Natural killer cell (primary cell): ENCODE data around the gene PHF23. TPM values are rescaled to one million over a fixed set of nuclear protein-coding genes. Genes with fewer than 3 reads are reported as not detected.
A peak's percentile ranks its signal among the peaks of the same experiment; 100 is the strongest.

Experiments
- ATAC-seq, 3 donors: fragments of 150-1000 bp in 2 of 3; fragments of 200-7000 bp in 1 of 3; cut with Tn5 transposase; 1 replicate in 1 of 3; 2 replicates in 2 of 3; pipeline ENCODE4 v1.10.0; 2021; ENCODE audit warnings: mild to moderate bottlenecking in 2 of 3, moderate library complexity in 2 of 3
- DNase-seq, 2 donors: peaks; one replicate each; pipeline versions ENCODE4 v3.0.0 to v3.0.0-alpha.2; 2013 to 2021; ENCODE audit warnings: mixed read lengths in 1 of 2
- H3K27ac ChIP-seq: one replicate; pipeline ENCODE4 v1.5.1; 2013; ENCODE audit warnings: mild to moderate bottlenecking, low read length
- H3K27me3 ChIP-seq: one replicate; pipeline ENCODE4 v1.6.1; 2013; ENCODE audit warnings: low read length; ENCODE audit not compliant: control insufficient read depth, insufficient read depth
- H3K36me3 ChIP-seq: one replicate; pipeline ENCODE4 v1.6.1; 2013; ENCODE audit warnings: low read length; ENCODE audit not compliant: control insufficient read depth, insufficient read depth
- H3K4me1 ChIP-seq: one replicate; pipeline ENCODE4 v1.6.1; 2013; ENCODE audit warnings: low read length; ENCODE audit not compliant: control insufficient read depth, insufficient read depth
- H3K4me3 ChIP-seq: one replicate; pipeline ENCODE4 v1.5.1; 2013; ENCODE audit warnings: low read length
- H3K9me3 ChIP-seq: one replicate; pipeline ENCODE4 v1.6.1; 2013; ENCODE audit warnings: low read length; ENCODE audit not compliant: control insufficient read depth, insufficient read depth
- H3K27ac Mint-ChIP-seq, 2 donors: one replicate each; pipeline ENCODE4 v1.8.0; 2022; ENCODE audit warnings: mild to moderate bottlenecking in 2 of 2, mixed read lengths in 2 of 2, moderate library complexity in 1 of 2
- H3K27me3 Mint-ChIP-seq, 2 donors: one replicate each; pipeline ENCODE4 v1.8.0; 2022; ENCODE audit warnings: low read depth in 2 of 2, mixed read lengths in 2 of 2
- H3K36me3 Mint-ChIP-seq: one replicate; pipeline ENCODE4 v1.8.0; 2022; ENCODE audit warnings: mixed read lengths
- H3K4me1 Mint-ChIP-seq, 2 donors: one replicate each; pipeline ENCODE4 v1.8.0; 2022; ENCODE audit warnings: mixed read lengths in 2 of 2
- H3K4me3 Mint-ChIP-seq: one replicate; pipeline ENCODE4 v1.8.0; 2022; ENCODE audit warnings: mild to moderate bottlenecking, moderate library complexity, mixed read lengths
- H3K9me3 Mint-ChIP-seq, 2 donors: one replicate each; pipeline ENCODE4 v1.8.0; 2022; ENCODE audit warnings: mixed read lengths in 2 of 2
- WGBS: methylation state at CpG from one replicate; pipeline ENCODE4 v1.1.7; 2013; ENCODE audit warnings: missing lambda C conversion rate; ENCODE audit not compliant: insufficient coverage; 5-methylcytosine and 5-hydroxymethylcytosine counted together
- intact Hi-C: fragments of 100-400 bp; cut with micrococcal nuclease; formaldehyde crosslinking; loops from one replicate; pipeline ENCODE4 v1.14.2; 2022
- total RNA-seq, 4 donors: library from RNA; stranded (reverse); fragments of 120-200 nt in 1 of 4; gene quantifications; one replicate each; pipeline versions ENCODE4 v1.2.3 to v1.2.4, GENCODE V29; 2013 to 2022
- TF ChIP-seq, protein P1 (sequence below): fragments of 200-600 bp; IDR thresholded peaks from one replicate; pipeline ENCODE4 v1.8.0; 2022; ENCODE audit warnings: antibody characterized with exemption

The PHF23 gene
- total RNA-seq, 3 donors from 2014 or later (not counting 1 experiment from before 2014, with no cell fraction given): 19.3 to 32.3 (median 20.8) TPM

DNA sequence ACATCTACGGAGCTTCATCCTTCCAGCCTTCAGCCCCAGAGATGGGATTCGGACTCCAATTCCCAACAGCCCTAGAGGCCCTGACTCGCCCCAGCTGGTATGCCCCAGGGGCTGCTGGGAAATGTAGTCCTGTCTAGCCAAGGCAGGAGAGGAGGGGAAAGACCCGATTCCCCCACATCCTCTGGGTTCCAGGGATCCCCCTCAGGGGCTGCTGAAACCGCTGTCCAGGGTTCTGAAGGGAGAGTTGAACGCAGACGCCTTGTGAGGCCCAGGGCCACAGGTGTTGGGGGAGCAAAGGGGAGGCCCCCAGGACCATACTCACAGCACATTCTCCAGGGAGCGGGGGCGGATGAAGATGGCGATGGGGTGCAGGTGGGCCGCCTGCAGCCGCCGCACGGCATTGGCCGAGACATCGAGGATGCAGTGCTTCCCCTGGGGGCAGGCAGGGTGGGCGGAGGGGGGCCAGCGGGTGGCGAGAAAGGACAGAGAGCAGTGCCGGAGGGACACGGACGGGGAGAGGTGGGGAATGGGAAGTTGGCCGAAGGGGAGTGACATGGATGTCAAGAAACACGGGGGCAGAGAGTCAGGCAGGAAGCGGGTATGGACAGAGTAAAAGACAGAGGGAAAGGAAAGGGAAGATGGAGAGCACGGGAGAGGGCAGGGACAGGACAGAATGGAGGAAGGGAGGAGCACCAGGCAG lies 47.5 kb downstream of the PHF23 start:
- Mint-ChIP-seq H3K27me3 (no peaks in the 10 kb centered on the region), H3K9me3 (no peaks in the 10 kb centered on the region), H3K36me3 (no peaks in the 10 kb centered on the region), H3K27ac (peak overlapping the region in 1 of 2 donors; percentile 33), H3K4me1 (no peaks in the 10 kb centered on the region), H3K4me3 (no peak overlapping the region)
- TF ChIP-seq, protein P1, sequence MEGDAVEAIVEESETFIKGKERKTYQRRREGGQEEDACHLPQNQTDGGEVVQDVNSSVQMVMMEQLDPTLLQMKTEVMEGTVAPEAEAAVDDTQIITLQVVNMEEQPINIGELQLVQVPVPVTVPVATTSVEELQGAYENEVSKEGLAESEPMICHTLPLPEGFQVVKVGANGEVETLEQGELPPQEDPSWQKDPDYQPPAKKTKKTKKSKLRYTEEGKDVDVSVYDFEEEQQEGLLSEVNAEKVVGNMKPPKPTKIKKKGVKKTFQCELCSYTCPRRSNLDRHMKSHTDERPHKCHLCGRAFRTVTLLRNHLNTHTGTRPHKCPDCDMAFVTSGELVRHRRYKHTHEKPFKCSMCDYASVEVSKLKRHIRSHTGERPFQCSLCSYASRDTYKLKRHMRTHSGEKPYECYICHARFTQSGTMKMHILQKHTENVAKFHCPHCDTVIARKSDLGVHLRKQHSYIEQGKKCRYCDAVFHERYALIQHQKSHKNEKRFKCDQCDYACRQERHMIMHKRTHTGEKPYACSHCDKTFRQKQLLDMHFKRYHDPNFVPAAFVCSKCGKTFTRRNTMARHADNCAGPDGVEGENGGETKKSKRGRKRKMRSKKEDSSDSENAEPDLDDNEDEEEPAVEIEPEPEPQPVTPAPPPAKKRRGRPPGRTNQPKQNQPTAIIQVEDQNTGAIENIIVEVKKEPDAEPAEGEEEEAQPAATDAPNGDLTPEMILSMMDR: no peak
- H3K9me3 ChIP-seq: no peaks in the 10 kb centered on the region
- intact Hi-C loops: no loop called here
- H3K4me3 ChIP-seq: no peak overlapping the region
- no peaks in the 10 kb centered on the region for H3K36me3 ChIP-seq
- 88% methylated on average over 26 of the region's 26 CpGs for WGBS
- DNase-seq (peak in 1 of 2 donors; percentile 44), ATAC-seq (peak in 2 of 3 donors; percentile 44 to 51)
- no peaks in the 10 kb centered on the region for H3K4me1 ChIP-seq
- H3K27me3 ChIP-seq: no peaks in the 10 kb centered on the region
- H3K27ac ChIP-seq: no peak overlapping the region

DNA sequence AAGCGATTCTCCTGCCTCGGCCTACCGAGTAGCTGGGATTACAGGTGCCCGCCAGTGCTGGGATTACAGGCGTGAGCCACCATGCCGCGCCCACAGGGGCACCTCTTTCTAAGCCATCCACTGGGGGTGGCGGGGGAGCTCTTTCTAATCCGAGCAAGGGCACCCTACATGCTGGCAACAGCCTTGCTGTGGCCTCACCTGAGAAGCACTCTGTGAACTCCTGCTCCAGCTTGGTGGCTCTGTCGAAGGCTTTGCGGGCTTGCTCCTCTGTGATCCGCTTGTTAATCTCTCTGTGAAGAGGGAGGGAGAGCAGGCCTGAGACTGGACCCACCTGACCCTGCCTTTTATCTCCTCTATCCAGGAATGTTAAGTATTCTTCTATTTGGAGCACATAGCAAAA lies 48.2 kb downstream of the PHF23 start:
- TF ChIP-seq, protein P1: no peak

DNA sequence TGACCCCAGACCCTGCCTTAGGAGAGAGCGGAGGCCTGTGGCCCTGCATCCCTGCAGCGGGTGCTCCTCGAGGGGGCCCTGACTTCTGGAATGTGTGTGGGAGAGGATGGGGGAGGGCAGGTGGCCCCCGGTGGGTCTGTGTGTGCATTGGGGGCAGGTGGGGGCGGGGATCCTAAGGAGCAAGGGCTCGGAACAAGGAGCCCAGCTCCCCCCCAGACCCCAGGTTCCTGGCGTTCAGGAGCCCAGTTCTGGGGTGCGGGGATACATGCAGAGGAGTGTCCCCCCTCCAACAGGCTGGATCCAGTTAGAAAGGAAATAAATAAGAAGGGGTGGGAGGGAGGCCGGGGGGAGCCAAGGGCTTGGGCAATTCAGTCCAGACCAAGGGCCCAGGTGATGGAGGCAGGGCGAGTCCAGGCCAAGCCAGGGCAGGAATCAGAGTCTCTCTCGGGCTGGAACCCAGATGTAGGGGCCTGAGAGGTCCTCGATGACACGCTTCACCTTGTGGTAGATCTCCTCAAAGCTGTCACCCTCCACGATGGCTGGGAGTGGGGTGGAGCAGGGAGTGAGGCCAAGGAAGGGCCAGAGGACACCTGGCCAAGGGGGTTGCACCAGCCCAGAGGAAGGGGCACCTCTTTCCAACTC lies 48.9 kb downstream of the PHF23 start:
- Mint-ChIP-seq H3K27me3 (no peaks in the 10 kb centered on the region), H3K4me1 (peaks cover 0 to 5% of the 10 kb centered on the region in 2 donors), H3K9me3 (no peaks in the 10 kb centered on the region), H3K36me3 (no peaks in the 10 kb centered on the region), H3K4me3 (no peak overlapping the region), H3K27ac (no peak overlapping the region)
- TF ChIP-seq, protein P1: no peak
- ATAC-seq: no peak
- no peaks in the 10 kb centered on the region for H3K36me3 ChIP-seq
- no peaks in the 10 kb centered on the region for H3K9me3 ChIP-seq
- no peaks in the 10 kb centered on the region for H3K4me1 ChIP-seq
- H3K4me3 ChIP-seq: no peak overlapping the region
- H3K27me3 ChIP-seq: no peaks in the 10 kb centered on the region
- H3K27ac ChIP-seq: no peak overlapping the region
- no peak for DNase-seq
- WGBS: 92% methylated on average over 14 of the region's 14 CpGs
- intact Hi-C loops: no loop called here

More for the DNA sequence above, 48.2 kb downstream of the PHF23 start:
- H3K36me3 ChIP-seq: no peaks in the 10 kb centered on the region
- Mint-ChIP-seq H3K9me3 (no peaks in the 10 kb centered on the region), H3K27me3 (no peaks in the 10 kb centered on the region), H3K4me1 (peaks cover 0 to 5% of the 10 kb centered on the region in 2 donors), H3K4me3 (no peak overlapping the region), H3K27ac (no peak overlapping the region), H3K36me3 (no peaks in the 10 kb centered on the region)
- intact Hi-C loops: no loop called here
- H3K27ac ChIP-seq: no peak overlapping the region
- no peaks in the 10 kb centered on the region for H3K9me3 ChIP-seq
- no peaks in the 10 kb centered on the region for H3K27me3 ChIP-seq
- ATAC-seq (no peak), DNase-seq (no peak)
- no peak overlapping the region for H3K4me3 ChIP-seq
- no peaks in the 10 kb centered on the region for H3K4me1 ChIP-seq
- 96% methylated on average over 12 of the region's 12 CpGs for WGBS
